A549 (cell line): ENCODE measurements around the gene GLB1L3. TPM values are rescaled to one million over a fixed set of nuclear protein-coding genes. Genes with fewer than 3 reads are reported as not detected.

ENCODE experiments used
- ATAC-seq, 2 experiments: fragments of 200-7000 bp in 1 of 2; fragments of >200 bp in 1 of 2; cut with Nextera tagmentation in 1 of 2; cut with Tn5 transposase in 1 of 2; 3 replicates each; pipeline versions ENCODE4 v1.8.0 to v1.9.1; 2018 to 2020; ENCODE audit warnings: mild to moderate bottlenecking in 1 of 2, moderate library complexity in 1 of 2
- CTCF ChIA-PET: fragments of 300-600 bp; sonication (Branson Sonifier 250); formaldehyde crosslinking; extraction: SDS; loops from one replicate; lab custom pipeline; 2021; ENCODE audit warnings: antibody characterized with exemption, inconsistent platforms; lab: Yijun Ruan, JAX
- POLR2A ChIA-PET: fragments of 350-600 bp; formaldehyde crosslinking; extraction: SDS; loops from one replicate; lab custom pipeline; 2021; ENCODE audit warnings: antibody characterized with exemption, inconsistent platforms; lab: Yijun Ruan, JAX
- DNase-seq, 2 experiments: peaks; one replicate each; pipeline versions ENCODE4 v3.0.0 to v3.0.0-alpha.2; 2011 to 2016; ENCODE audit warnings: low read depth in 1 of 2, low spot score in 1 of 2
- FAIRE-seq: peaks from 2 replicates; lab custom pipeline; 2011; peaks lifted over from hg19 to GRCh38; lab: Jason Lieb, UNC
- H3K27ac ChIP-seq, 2 experiments: fragments of >200 bp; sonication (Bioruptor Twin); formaldehyde crosslinking; 3 replicates each; pipeline ENCODE4 v1.5.1; 2016 to 2017
- H3K4me1 ChIP-seq: fragments of >200 bp; sonication (Bioruptor Twin); formaldehyde crosslinking; 3 replicates; pipeline ENCODE4 v1.6.1; 2016
- H3K4me2 ChIP-seq: fragments of >200 bp; sonication (Bioruptor Twin); formaldehyde crosslinking; 3 replicates; pipeline ENCODE4 v1.6.1; 2016
- H3K4me3 ChIP-seq: fragments of >200 bp; sonication (Bioruptor Twin); formaldehyde crosslinking; 3 replicates; pipeline ENCODE4 v1.5.1; 2016
- H3K9me3 ChIP-seq: fragments of >200 bp; sonication (Bioruptor Twin); formaldehyde crosslinking; 3 replicates; pipeline ENCODE4 v1.6.1; 2016
- CBX2 ChIP-seq: fragments of 200-600 bp; sonication (generic); IDR thresholded peaks from 2 replicates; pipeline ENCODE4 v1.6.1; 2016; ENCODE audit warnings: low read depth, mild to moderate bottlenecking, borderline replicate concordance
- CEBPB ChIP-seq, 2 experiments: fragments of >200 bp in 1 of 2; sonication (Bioruptor Twin) in 1 of 2; formaldehyde crosslinking in 1 of 2; IDR thresholded peaks; 2 replicates each; pipeline ENCODE4 v1.6.1; 2012 to 2016
- CHD2 ChIP-seq: fragments of 150-350 bp; IDR thresholded peaks from 2 replicates; pipeline ENCODE4 v1.6.1; 2014; ENCODE audit warnings: low read length; ENCODE audit not compliant: partially characterized antibody
- EHF ChIP-seq: fragments of 250-450 bp; sonication (Bioruptor Pico); IDR thresholded peaks from 2 replicates; pipeline ENCODE4 v1.5.0; 2020; ENCODE audit warnings: mild to moderate bottlenecking
- FOSB ChIP-seq: fragments of 250-450 bp; sonication (Bioruptor Pico); IDR thresholded peaks from 2 replicates; pipeline ENCODE4 v1.5.0; 2020; ENCODE audit warnings: mild to moderate bottlenecking, moderate library complexity
- HEYL ChIP-seq: fragments of 250-450 bp; sonication (Bioruptor Pico); IDR thresholded peaks from 2 replicates; pipeline ENCODE4 v1.8.0; 2021; ENCODE audit warnings: mild to moderate bottlenecking, moderate library complexity
- HOXB5 ChIP-seq: fragments of 250-450 bp; sonication (Bioruptor Pico); IDR thresholded peaks from 2 replicates; pipeline ENCODE4 v1.5.0; 2020; ENCODE audit warnings: mild to moderate bottlenecking, moderate library complexity
- JUNB ChIP-seq: fragments of >200 bp; sonication (Bioruptor Twin); formaldehyde crosslinking; IDR thresholded peaks from 2 replicates; pipeline ENCODE4 v1.6.1; 2016
- KDM1A ChIP-seq: fragments of 200-600 bp; sonication (generic); IDR thresholded peaks from 2 replicates; pipeline ENCODE4 v1.6.1; 2016; ENCODE audit warnings: low read depth, mild to moderate bottlenecking
- RAD21 ChIP-seq, 2 experiments: fragments of >200 bp in 1 of 2; sonication (Bioruptor Twin) in 1 of 2; formaldehyde crosslinking in 1 of 2; IDR thresholded peaks in 1 of 2; conservative IDR thresholded peaks in 1 of 2; 2 replicates in 1 of 2; 3 replicates in 1 of 2; pipeline ENCODE4 v1.6.1; 2012 to 2018; ENCODE audit warnings: inconsistent platforms in 1 of 2
- RCOR1 ChIP-seq: fragments of 150-350 bp; IDR thresholded peaks from 2 replicates; pipeline ENCODE4 v1.6.1; 2014; ENCODE audit warnings: antibody characterized with exemption, low read length, low read depth
- ZNF302 ChIP-seq: fragments of 250-450 bp; sonication (Bioruptor Pico); IDR thresholded peaks from 2 replicates; pipeline ENCODE4 v1.9.0; 2021; ENCODE audit warnings: inconsistent platforms, mild to moderate bottlenecking, moderate library complexity
- ZSCAN20 ChIP-seq: fragments of 250-450 bp; sonication (Bioruptor Pico); IDR thresholded peaks from 2 replicates; pipeline ENCODE4 v1.8.0; 2022; ENCODE audit warnings: mild to moderate bottlenecking, moderate library complexity
- WGBS: methylation state at CpG from one replicate; pipeline ENCODE4 v1.1.6; 2017; ENCODE audit errors: missing lambda C conversion rate; 5-methylcytosine and 5-hydroxymethylcytosine counted together
- polyA plus RNA-seq, 4 experiments: library from polyadenylated mRNA; depleted of rRNA in 3 of 4; stranded (reverse); fragments of >200 nt; fragmentation: RNase III in 1 of 4; extraction: RNeasy Plus Mini Kit Qiagen cat#74134 plus additional on column Dnase treatment in 1 of 4; gene quantifications; 2 replicates in 3 of 4; 3 replicates in 1 of 4; pipeline ENCODE4 v1.2.3, GENCODE V29; 2011 to 2017
- TF ChIP-seq, protein P1 (sequence below): IDR thresholded peaks from 2 replicates; pipeline ENCODE4 v1.6.1; 2012
- TF ChIP-seq, protein P2 (sequence below): IDR thresholded peaks from 2 replicates; pipeline ENCODE4 v1.6.1; 2012
- TF ChIP-seq, protein P3 (sequence below): fragments of >200 bp; sonication (Bioruptor Twin); formaldehyde crosslinking; IDR thresholded peaks from 3 replicates; pipeline ENCODE4 v1.5.1; 2016
- TF ChIP-seq, protein P4 (sequence below): fragments of 450-650 bp; IDR thresholded peaks from 2 replicates; pipeline ENCODE4 v1.6.1; 2014; ENCODE audit warnings: antibody characterized with exemption
- TF ChIP-seq, protein P5 (sequence below): fragments of 200-600 bp; sonication (generic); IDR thresholded peaks from 2 replicates; pipeline ENCODE4 v1.6.1; 2016; ENCODE audit warnings: antibody characterized with exemption, mild to moderate bottlenecking, moderate library complexity
- TF ChIP-seq, protein P6 (sequence below): IDR thresholded peaks from 2 replicates; pipeline ENCODE4 v1.6.1; 2012; ENCODE audit warnings: low read depth, borderline replicate concordance

GLB1L3 gene
- polyA plus RNA-seq, 2 of the 4 experiments (the other 2 are of a cell fraction), result not detected

DNA sequence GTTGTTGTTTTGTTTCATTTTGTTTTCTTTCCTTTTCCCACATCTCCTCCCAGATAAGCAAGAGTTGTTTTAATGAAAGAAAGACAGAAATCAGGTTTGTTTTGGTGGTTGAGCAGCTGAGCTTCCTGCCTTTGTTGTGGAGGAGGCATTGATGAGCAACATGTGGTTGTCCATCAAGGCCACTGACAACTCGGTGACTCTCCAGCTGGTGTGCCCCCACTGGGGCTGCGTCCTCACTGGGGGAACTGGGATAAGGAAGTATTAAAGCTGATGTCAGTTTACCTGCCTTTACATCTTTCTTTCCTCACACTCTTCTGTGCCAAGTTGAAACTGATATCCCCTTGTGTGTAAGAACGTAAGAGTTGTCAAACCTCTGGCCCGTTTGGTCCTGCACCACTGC, 45.8 kb upstream of the GLB1L3 start:
- ChIA-PET CTCF (no interaction called here), POLR2A (no interaction called here)
- TF ChIP-seq ZNF302 (no peak), JUNB (no peak), HEYL (CRISPR knock-in tag) (no peak), CHD2 (no peak), FOSB (no peak), ZSCAN20 (CRISPR knock-in tag) (no peak), CEBPB (IDR thresholded peaks at IDR 0.05) (no peak), KDM1A (no peak)
- TF ChIP-seq, protein P1, sequence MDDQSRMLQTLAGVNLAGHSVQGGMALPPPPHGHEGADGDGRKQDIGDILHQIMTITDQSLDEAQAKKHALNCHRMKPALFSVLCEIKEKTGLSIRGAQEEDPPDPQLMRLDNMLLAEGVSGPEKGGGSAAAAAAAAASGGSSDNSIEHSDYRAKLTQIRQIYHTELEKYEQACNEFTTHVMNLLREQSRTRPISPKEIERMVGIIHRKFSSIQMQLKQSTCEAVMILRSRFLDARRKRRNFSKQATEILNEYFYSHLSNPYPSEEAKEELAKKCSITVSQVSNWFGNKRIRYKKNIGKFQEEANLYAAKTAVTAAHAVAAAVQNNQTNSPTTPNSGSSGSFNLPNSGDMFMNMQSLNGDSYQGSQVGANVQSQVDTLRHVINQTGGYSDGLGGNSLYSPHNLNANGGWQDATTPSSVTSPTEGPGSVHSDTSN, result no peak
- TF ChIP-seq, protein P2, sequence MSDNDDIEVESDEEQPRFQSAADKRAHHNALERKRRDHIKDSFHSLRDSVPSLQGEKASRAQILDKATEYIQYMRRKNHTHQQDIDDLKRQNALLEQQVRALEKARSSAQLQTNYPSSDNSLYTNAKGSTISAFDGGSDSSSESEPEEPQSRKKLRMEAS, result no peak
- TF ChIP-seq, protein P3, sequence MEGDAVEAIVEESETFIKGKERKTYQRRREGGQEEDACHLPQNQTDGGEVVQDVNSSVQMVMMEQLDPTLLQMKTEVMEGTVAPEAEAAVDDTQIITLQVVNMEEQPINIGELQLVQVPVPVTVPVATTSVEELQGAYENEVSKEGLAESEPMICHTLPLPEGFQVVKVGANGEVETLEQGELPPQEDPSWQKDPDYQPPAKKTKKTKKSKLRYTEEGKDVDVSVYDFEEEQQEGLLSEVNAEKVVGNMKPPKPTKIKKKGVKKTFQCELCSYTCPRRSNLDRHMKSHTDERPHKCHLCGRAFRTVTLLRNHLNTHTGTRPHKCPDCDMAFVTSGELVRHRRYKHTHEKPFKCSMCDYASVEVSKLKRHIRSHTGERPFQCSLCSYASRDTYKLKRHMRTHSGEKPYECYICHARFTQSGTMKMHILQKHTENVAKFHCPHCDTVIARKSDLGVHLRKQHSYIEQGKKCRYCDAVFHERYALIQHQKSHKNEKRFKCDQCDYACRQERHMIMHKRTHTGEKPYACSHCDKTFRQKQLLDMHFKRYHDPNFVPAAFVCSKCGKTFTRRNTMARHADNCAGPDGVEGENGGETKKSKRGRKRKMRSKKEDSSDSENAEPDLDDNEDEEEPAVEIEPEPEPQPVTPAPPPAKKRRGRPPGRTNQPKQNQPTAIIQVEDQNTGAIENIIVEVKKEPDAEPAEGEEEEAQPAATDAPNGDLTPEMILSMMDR, result no peak
- TF ChIP-seq, protein P4, sequence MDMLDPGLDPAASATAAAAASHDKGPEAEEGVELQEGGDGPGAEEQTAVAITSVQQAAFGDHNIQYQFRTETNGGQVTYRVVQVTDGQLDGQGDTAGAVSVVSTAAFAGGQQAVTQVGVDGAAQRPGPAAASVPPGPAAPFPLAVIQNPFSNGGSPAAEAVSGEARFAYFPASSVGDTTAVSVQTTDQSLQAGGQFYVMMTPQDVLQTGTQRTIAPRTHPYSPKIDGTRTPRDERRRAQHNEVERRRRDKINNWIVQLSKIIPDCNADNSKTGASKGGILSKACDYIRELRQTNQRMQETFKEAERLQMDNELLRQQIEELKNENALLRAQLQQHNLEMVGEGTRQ, result no peak
- TF ChIP-seq, all 56 proteins: peak for 0
- 91% methylated on average over 4 of the region's 4 CpGs for WGBS
- H3K9me3 ChIP-seq, result no peaks in the 10 kb centered on the region
- H3K4me2 ChIP-seq, result no peak overlapping the region
- H3K27ac ChIP-seq, result no peak overlapping the region
- no peak for FAIRE-seq
- no peak overlapping the region for H3K4me3 ChIP-seq
- no peak for DNase-seq
- H3K4me1 ChIP-seq, result peaks cover 8% of the 10 kb centered on the region; the same call in 1 of the 3 replicates
- no peak for ATAC-seq

DNA sequence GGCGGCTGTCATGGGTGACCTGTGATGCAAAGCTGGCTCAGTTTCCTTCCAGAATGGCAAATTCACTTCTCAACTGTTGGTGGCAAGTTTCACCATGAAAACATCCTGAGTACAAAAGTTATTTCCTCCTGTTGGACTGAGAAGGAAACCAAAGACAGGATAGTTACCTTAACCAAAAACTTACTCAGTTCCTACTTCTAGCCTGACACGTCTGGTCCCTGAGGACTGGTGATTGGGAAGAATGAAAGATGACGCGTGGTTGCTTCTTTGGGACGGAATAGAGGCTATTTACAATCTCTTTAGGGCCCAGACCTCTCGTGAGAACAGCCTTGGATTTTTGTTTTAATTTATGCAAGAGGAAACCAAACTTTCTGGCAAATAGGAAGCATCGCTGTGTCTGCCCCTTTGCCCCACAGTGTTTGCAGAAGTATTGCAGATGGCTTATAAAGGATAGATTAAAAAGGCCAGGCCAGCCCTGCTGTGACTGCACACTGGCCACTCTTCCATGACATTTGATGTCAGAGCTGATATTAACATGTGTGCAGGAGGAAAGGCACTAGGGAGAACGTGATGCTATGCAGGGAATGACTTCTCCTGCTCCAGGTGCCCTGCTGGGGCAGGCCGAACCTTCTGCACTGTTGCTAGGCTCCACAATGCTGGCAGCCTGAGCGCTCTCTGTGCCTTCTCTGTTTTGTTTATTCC, 44.1 kb upstream of the GLB1L3 start:
- CTCF ChIA-PET, result no interaction called here
- no peak overlapping the region for H3K4me2 ChIP-seq
- TF ChIP-seq CHD2 (no peak), EHF (CRISPR knock-in tag) (no peak), HOXB5 (CRISPR knock-in tag) (no peak), CBX2 (no peak)
- TF ChIP-seq, all 56 proteins: peak for 0
- H3K9me3 ChIP-seq, result no peaks in the 10 kb centered on the region
- 87% methylated on average over 9 of the region's 10 CpGs for WGBS
- FAIRE-seq, result no peak
- no peak overlapping the region for H3K27ac ChIP-seq
- POLR2A ChIA-PET, result no interaction called here
- DNase-seq, result no peak
- no peaks in the 10 kb centered on the region for H3K4me1 ChIP-seq
- no peak overlapping the region for H3K4me3 ChIP-seq
- no peak for ATAC-seq

DNA sequence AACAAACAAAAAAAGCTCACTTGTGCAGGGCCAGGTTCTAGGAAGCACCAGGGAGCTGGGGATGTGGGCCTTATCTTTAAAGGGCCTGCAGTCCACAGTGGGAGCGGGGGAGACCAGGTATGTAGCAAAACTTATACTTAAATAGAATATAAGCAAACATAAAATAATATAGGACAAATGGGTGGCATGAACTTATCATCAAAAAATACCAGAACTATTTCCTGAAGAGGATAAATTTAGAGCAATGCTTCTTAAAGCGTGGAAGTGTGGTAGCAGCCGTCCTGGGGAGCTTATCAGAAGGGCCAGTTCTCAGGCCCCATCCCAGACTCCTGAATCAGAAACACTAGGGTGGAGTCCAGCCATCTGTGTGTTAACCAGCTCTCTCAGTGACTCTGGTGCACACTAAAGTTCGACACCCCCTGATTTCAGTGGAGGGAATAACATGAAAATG, 42.4 kb upstream of the GLB1L3 start:
- no peak for ATAC-seq

More for the DNA sequence above, 42.4 kb upstream of the GLB1L3 start:
- no peaks in the 10 kb centered on the region for H3K9me3 ChIP-seq
- H3K4me3 ChIP-seq, result no peak overlapping the region
- POLR2A ChIA-PET, result interaction anchor here (1.0 kb wide), 1 partner anchor 9 kb away, joined by 5 read pairs; the partner anchor contains the start of gene VPS26B
- DNase-seq (no peak), FAIRE-seq (no peak)
- H3K4me1 ChIP-seq, result no peaks in the 10 kb centered on the region
- no peak overlapping the region for H3K4me2 ChIP-seq
- TF ChIP-seq, protein P5, sequence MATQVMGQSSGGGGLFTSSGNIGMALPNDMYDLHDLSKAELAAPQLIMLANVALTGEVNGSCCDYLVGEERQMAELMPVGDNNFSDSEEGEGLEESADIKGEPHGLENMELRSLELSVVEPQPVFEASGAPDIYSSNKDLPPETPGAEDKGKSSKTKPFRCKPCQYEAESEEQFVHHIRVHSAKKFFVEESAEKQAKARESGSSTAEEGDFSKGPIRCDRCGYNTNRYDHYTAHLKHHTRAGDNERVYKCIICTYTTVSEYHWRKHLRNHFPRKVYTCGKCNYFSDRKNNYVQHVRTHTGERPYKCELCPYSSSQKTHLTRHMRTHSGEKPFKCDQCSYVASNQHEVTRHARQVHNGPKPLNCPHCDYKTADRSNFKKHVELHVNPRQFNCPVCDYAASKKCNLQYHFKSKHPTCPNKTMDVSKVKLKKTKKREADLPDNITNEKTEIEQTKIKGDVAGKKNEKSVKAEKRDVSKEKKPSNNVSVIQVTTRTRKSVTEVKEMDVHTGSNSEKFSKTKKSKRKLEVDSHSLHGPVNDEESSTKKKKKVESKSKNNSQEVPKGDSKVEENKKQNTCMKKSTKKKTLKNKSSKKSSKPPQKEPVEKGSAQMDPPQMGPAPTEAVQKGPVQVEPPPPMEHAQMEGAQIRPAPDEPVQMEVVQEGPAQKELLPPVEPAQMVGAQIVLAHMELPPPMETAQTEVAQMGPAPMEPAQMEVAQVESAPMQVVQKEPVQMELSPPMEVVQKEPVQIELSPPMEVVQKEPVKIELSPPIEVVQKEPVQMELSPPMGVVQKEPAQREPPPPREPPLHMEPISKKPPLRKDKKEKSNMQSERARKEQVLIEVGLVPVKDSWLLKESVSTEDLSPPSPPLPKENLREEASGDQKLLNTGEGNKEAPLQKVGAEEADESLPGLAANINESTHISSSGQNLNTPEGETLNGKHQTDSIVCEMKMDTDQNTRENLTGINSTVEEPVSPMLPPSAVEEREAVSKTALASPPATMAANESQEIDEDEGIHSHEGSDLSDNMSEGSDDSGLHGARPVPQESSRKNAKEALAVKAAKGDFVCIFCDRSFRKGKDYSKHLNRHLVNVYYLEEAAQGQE, result no peak
- no peak for TF ChIP-seq HEYL (CRISPR knock-in tag)
- TF ChIP-seq, protein P6, sequence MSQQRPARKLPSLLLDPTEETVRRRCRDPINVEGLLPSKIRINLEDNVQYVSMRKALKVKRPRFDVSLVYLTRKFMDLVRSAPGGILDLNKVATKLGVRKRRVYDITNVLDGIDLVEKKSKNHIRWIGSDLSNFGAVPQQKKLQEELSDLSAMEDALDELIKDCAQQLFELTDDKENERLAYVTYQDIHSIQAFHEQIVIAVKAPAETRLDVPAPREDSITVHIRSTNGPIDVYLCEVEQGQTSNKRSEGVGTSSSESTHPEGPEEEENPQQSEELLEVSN, result no peak
- no peak for TF ChIP-seq RCOR1
- no peak for TF ChIP-seq EHF (CRISPR knock-in tag)
- no peak for TF ChIP-seq RAD21 (conservative IDR thresholded peaks at IDR 0.05 in 1 of 2, IDR thresholded peaks at IDR 0.05 in 1 of 2)
- no peak for TF ChIP-seq CHD2
- CTCF ChIA-PET, result interaction anchor here (0.7 to 1.8 kb wide), 2 partner anchors 10 to 20 kb away, joined by 3 to 7 read pairs; partner anchors contain the start of genes ACAD8 and THYN1
- H3K27ac ChIP-seq, result no peak overlapping the region
- 79% methylated on average over 4 of the region's 4 CpGs for WGBS
